K562 (cell line): ENCODE data around the gene SNRNP40. TPM values are rescaled to one million over a fixed set of nuclear protein-coding genes. Genes with fewer than 3 reads are reported as not detected.

Source experiments
- ATAC-seq: fragments of 200-7000 bp; cut with Tn5 transposase; 3 replicates; pipeline ENCODE4 v1.9.1; 2020; ENCODE audit warnings: moderate library complexity
- BruUV-seq: library from RNA; stranded (reverse); fragments of 400-500 nt; replicated peaks from 2 replicates; lab custom pipeline; 2021; lab: Mats Ljungman, UMichigan
- CTCF ChIA-PET: fragments of 300-600 bp; formaldehyde crosslinking; extraction: SDS; loops from one replicate; lab custom pipeline; 2021; ENCODE audit warnings: low intra/inter-chr PET ratio; lab: Yijun Ruan, JAX
- POLR2A ChIA-PET: fragments of 300-600, 350-650 bp; sonication (Branson Sonifier 250); formaldehyde crosslinking; extraction: SDS; loops from one replicate; lab custom pipeline; 2021; ENCODE audit warnings: antibody characterized with exemption, inconsistent platforms; lab: Yijun Ruan, JAX
- DNase-seq, 4 experiments: peaks; one replicate each; pipeline versions ENCODE4 v3.0.0 to v3.0.0-alpha.2; 2011 to 2018; ENCODE audit warnings: low spot score in 3 of 4, mixed read lengths in 3 of 4; ENCODE audit errors: extremely low read depth in 1 of 4
- FAIRE-seq: peaks from 2 replicates; lab custom pipeline; 2011; peaks lifted over from hg19 to GRCh38; lab: Jason Lieb, UNC
- H2AFZ ChIP-seq: 2 replicates; pipeline ENCODE4 v1.6.0; 2011; ENCODE audit warnings: low read depth, low read length, control low read depth, inconsistent platforms
- H3K27ac ChIP-seq: fragments of 200-600 bp; 3 replicates; pipeline ENCODE4 v1.8.0; 2011; ENCODE audit warnings: low read depth, mild to moderate bottlenecking, control low read depth, inconsistent platforms, low read length, moderate library complexity, mixed read lengths; ENCODE audit errors: extremely low read depth
- H3K27me3 ChIP-seq, 2 experiments: fragments of 300-600 bp in 1 of 2; 2 replicates in 1 of 2; 3 replicates in 1 of 2; pipeline versions ENCODE4 v1.6.0 to v1.8.0; 2011; ENCODE audit warnings: inconsistent platforms in 2 of 2, low read length in 2 of 2, mild to moderate bottlenecking in 1 of 2, mixed read lengths in 1 of 2, moderate library complexity in 1 of 2; ENCODE audit not compliant: control insufficient read depth in 2 of 2, insufficient read depth in 2 of 2
- H3K36me3 ChIP-seq: fragments of 300-600 bp; 3 replicates; pipeline ENCODE4 v1.8.0; 2011; ENCODE audit warnings: mild to moderate bottlenecking, low read length, inconsistent platforms; ENCODE audit not compliant: control insufficient read depth, insufficient read depth
- H3K4me1 ChIP-seq, 2 experiments: fragments of 200-600 bp in 1 of 2; replicated peaks in 1 of 2; 2 replicates in 1 of 2; 3 replicates in 1 of 2; pipeline versions ENCODE4 v1.5.1 to v1.8.0; 2011; ENCODE audit warnings: inconsistent platforms in 2 of 2, low read length in 2 of 2, mild to moderate bottlenecking in 1 of 2, mixed read lengths in 1 of 2, moderate library complexity in 1 of 2; ENCODE audit not compliant: control insufficient read depth in 2 of 2, insufficient read depth in 2 of 2
- H3K4me2 ChIP-seq: 2 replicates; pipeline ENCODE4 v1.6.1; 2011; ENCODE audit warnings: low read length, control low read depth, inconsistent platforms, mixed read lengths; ENCODE audit not compliant: insufficient read depth
- H3K4me3 ChIP-seq: fragments of 200-600 bp; sonication (generic), shearing (Covaris generic); 2 replicates; pipeline ENCODE4 v1.5.1; 2016; ENCODE audit warnings: control low read depth, inconsistent platforms
- H3K79me2 ChIP-seq: fragments of 200-600 bp; 3 replicates; pipeline ENCODE4 v1.8.0; 2011; ENCODE audit warnings: low read length, inconsistent platforms; ENCODE audit not compliant: control insufficient read depth, insufficient read depth
- H3K9ac ChIP-seq, 2 experiments: 2 replicates each; pipeline versions ENCODE4 v1.6.0 to v1.6.1; 2011; ENCODE audit warnings: low read depth in 2 of 2, low read length in 2 of 2, control low read depth in 1 of 2, inconsistent platforms in 1 of 2, mild to moderate bottlenecking in 1 of 2, mixed read lengths in 1 of 2; ENCODE audit not compliant: insufficient read depth in 1 of 2
- H3K9me1 ChIP-seq: one replicate; pipeline ENCODE4 v1.6.0; 2011; ENCODE audit warnings: inconsistent platforms, mild to moderate bottlenecking, low read length, moderate library complexity; ENCODE audit not compliant: control insufficient read depth, insufficient read depth
- H3K9me3 ChIP-seq: replicated peaks from 2 replicates; pipeline ENCODE4 v1.5.1; 2011; ENCODE audit warnings: low read depth, low read length, inconsistent platforms; ENCODE audit not compliant: control insufficient read depth, insufficient read depth
- H4K20me1 ChIP-seq: replicated peaks from 2 replicates; pipeline ENCODE4 v1.6.1; 2011; ENCODE audit warnings: low read length, inconsistent platforms, mixed read lengths; ENCODE audit not compliant: control insufficient read depth, insufficient read depth
- ASH1L ChIP-seq: fragments of 450-650 bp; IDR thresholded peaks from 2 replicates; pipeline ENCODE4 v1.6.1; 2018; ENCODE audit warnings: borderline replicate concordance, mild to moderate bottlenecking, low read depth; ENCODE audit not compliant: partially characterized antibody
- BHLHE40 ChIP-seq: IDR thresholded peaks from 2 replicates; pipeline ENCODE4 v1.6.1; 2011; ENCODE audit warnings: low read length, improper control_type of control experiment
- E2F3 ChIP-seq: fragments of 250-450 bp; sonication (Bioruptor Pico); IDR thresholded peaks from 2 replicates; pipeline ENCODE4 v1.4.0; 2020; ENCODE audit warnings: mild to moderate bottlenecking
- GATAD2A ChIP-seq: fragments of 450-650 bp; IDR thresholded peaks from 2 replicates; pipeline ENCODE4 v1.6.1; 2017
- L3MBTL2 ChIP-seq: fragments of 450-650 bp; IDR thresholded peaks from 2 replicates; pipeline ENCODE4 v1.6.1; 2016; ENCODE audit warnings: mild to moderate bottlenecking, moderate library complexity
- NFIC ChIP-seq: fragments of 450-650 bp; IDR thresholded peaks from 2 replicates; pipeline ENCODE4 v1.6.1; 2017; ENCODE audit warnings: mild to moderate bottlenecking, inconsistent platforms
- RCOR1 ChIP-seq, 2 experiments: IDR thresholded peaks; 2 replicates each; pipeline ENCODE4 v1.6.1; 2012; ENCODE audit warnings: low read depth in 2 of 2, low read length in 2 of 2, borderline replicate concordance in 1 of 2, improper control_type of control experiment in 1 of 2
- ZNF23 ChIP-seq: fragments of 250-450 bp; sonication (Bioruptor Pico); IDR thresholded peaks from 2 replicates; pipeline ENCODE4 v1.4.0; 2020; ENCODE audit warnings: mild to moderate bottlenecking
- ZNF263 ChIP-seq: sonication (generic); formaldehyde crosslinking; IDR thresholded peaks from 2 replicates; pipeline ENCODE4 v1.8.0; 2022; ENCODE audit warnings: mild to moderate bottlenecking, missing genetic modification reagents, borderline replicate concordance
- WGBS: fragments of 100-300 bp; shearing (Covaris generic); methylation state at CpG from one replicate; pipeline ENCODE4 v1.1.6; 2016; ENCODE audit warnings: low coverage, mixed read lengths; ENCODE audit not compliant: insufficient coverage; ENCODE audit errors: missing lambda C conversion rate; 5-methylcytosine and 5-hydroxymethylcytosine counted together
- in situ Hi-C: fragments of 300-500 bp; cut with MboI; formaldehyde crosslinking; loops from 4 replicates; pipeline ENCODE4 v1.15.0; 2018; ENCODE audit warnings: inconsistent platforms, mixed read lengths
- intact Hi-C: fragments of 100-400 bp; cut with micrococcal nuclease; formaldehyde crosslinking; loops from 2 replicates; pipeline ENCODE4 v1.14.2; 2022
- polyA plus RNA-seq, 8 experiments: library from polyadenylated mRNA; depleted of rRNA in 4 of 8; stranded (reverse) in 5 of 8; unstranded in 3 of 8; fragments of >200 nt; fragmentation: Nextera tagmentation in 2 of 8; fragmentation: Illumina TruSeq in 1 of 8; extraction: Ambion mirVana in 2 of 8; extraction: Trizol in 1 of 8; gene quantifications; 2 replicates each; pipeline versions ENCODE4 v1.2.1 to v1.2.3, GENCODE V29; 2011 to 2014; ENCODE audit warnings: inconsistent platforms in 1 of 8, missing spikeins in 1 of 8
- total RNA-seq, 7 experiments: library from RNA; depleted of rRNA in 6 of 7; stranded (reverse); fragments of >200 nt in 6 of 7; fragmentation: Illumina TruSeq in 2 of 7; extraction: Trizol in 2 of 7; gene quantifications; 2 replicates each; pipeline versions ENCODE4 v1.2.1 to v1.2.3, GENCODE V29; 2011 to 2021; ENCODE audit warnings: low replicate concordance in 1 of 7
- TF ChIP-seq, protein P1 (sequence below): fragments of 450-650 bp; IDR thresholded peaks from 2 replicates; pipeline ENCODE4 v1.7.1; 2018; ENCODE audit warnings: mild to moderate bottlenecking, low read depth; ENCODE audit not compliant: partially characterized antibody
- TF ChIP-seq, protein P2 (sequence below): fragments of 450-650 bp; IDR thresholded peaks from 2 replicates; pipeline ENCODE4 v1.6.1; 2016; ENCODE audit warnings: mild to moderate bottlenecking
- TF ChIP-seq, protein P3 (sequence below), 2 experiments: fragments of 450-650 bp in 1 of 2; sonication (generic) in 1 of 2; formaldehyde crosslinking in 1 of 2; IDR thresholded peaks in 1 of 2; conservative IDR thresholded peaks in 1 of 2; 2 replicates each; pipeline versions ENCODE4 v1.6.1 to v1.8.1; 2016 to 2023; ENCODE audit warnings: mild to moderate bottlenecking in 2 of 2, moderate library complexity in 2 of 2, inconsistent platforms in 1 of 2, missing genetic modification reagents in 1 of 2
- TF ChIP-seq, protein P4 (sequence below): fragments of 200-800 bp; sonication (Bioruptor generic); IDR thresholded peaks from 2 replicates; pipeline ENCODE4 v1.6.1; 2017; ENCODE audit warnings: missing genetic modification characterization, missing compliant biosample characterization

SNRNP40 gene
- total and polyA plus RNA-seq, 9 of the 15 experiments (the other 6 are each of a cell fraction or from before 2014, with no cell fraction given): 48.7 to 278 (median 163) TPM

DNA sequence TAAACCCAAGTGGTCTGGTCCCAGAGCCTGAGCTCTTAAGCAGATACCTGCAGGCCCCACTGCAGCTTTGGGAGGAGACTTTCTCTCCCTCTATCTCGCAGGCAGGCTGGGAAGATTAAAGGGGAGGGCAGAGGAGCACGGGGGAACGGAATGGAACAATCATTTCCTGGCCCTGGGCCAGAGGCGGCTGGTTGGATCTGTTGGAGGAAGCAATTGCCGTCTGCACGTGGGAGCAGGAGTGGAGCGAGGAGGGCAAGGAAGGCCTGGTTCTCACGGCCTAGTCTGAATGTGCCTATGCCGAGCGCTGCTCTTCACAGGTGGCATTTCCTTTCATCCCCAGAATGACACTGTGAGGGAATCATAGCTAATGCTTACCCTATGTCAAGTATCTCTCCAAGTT is 80.6 kb downstream of the SNRNP40 start:
- Histone ChIP-seq H2AFZ (no peak overlapping the region), H3K79me2 (no peaks in the 10 kb centered on the region), H3K9ac (0 out of 4 replicates have a peak overlapping the region, but pooled peaks of 1 of the 2 experiments have one; percentile 6), H4K20me1 (peaks cover 7% of the 10 kb centered on the region; the same call in 1 of the 2 replicates), H3K9me3 (peaks cover 2% of the 10 kb centered on the region; the same call in 1 of the 2 replicates), H3K9me1 (no peaks in the 10 kb centered on the region), H3K4me2 (no peak overlapping the region), H3K4me3 (no peak overlapping the region), H3K27me3 (peaks cover 27 to 37% of the 10 kb centered on the region in 2 experiments; a peak in 3 of 5 replicates), H3K36me3 (no peaks in the 10 kb centered on the region), H3K4me1 (no peaks in the 10 kb centered on the region; a peak in 1 of 5 replicates), H3K27ac (no peak overlapping the region)
- CTCF ChIA-PET: no interaction called here
- FAIRE-seq (no peak), ATAC-seq (peak; percentile 47), DNase-seq (peak in 1 of 4 experiments; percentile 48)
- no TSS peak for BruUV-seq
- in situ Hi-C loops: no loop called here
- POLR2A ChIA-PET: interaction anchor here (0.7 to 1.2 kb wide), 4 partner anchors 14 to 319 kb away, joined by 3 to 5 read pairs (median 4); partner anchors contain the start of genes SNRNP40 and ZCCHC17
- WGBS: 6% methylated on average over 10 of the region's 10 CpGs
- intact Hi-C loops: no loop called here
- TF ChIP-seq BHLHE40 (peak; percentile 59; the same call in 1 of the 2 replicates), RCOR1 (IDR thresholded peaks at IDR 0.05; ENCODE audit: borderline replicate concordance in 1 of 2, low read depth in 2 of 2, low read length in 2 of 2) (0 out of 4 replicates have a peak, but pooled peaks of 1 of the 2 experiments have one; percentile 11), ZNF23 (CRISPR knock-in tag) (no peak), ZNF263 (peak; percentile 83; the same call in 1 of the 2 replicates), L3MBTL2 (peak; percentile 55), ASH1L (no peak), GATAD2A (no peak), E2F3 (CRISPR knock-in tag) (no peak), NFIC (peak; percentile 91)
- TF ChIP-seq, protein P1, sequence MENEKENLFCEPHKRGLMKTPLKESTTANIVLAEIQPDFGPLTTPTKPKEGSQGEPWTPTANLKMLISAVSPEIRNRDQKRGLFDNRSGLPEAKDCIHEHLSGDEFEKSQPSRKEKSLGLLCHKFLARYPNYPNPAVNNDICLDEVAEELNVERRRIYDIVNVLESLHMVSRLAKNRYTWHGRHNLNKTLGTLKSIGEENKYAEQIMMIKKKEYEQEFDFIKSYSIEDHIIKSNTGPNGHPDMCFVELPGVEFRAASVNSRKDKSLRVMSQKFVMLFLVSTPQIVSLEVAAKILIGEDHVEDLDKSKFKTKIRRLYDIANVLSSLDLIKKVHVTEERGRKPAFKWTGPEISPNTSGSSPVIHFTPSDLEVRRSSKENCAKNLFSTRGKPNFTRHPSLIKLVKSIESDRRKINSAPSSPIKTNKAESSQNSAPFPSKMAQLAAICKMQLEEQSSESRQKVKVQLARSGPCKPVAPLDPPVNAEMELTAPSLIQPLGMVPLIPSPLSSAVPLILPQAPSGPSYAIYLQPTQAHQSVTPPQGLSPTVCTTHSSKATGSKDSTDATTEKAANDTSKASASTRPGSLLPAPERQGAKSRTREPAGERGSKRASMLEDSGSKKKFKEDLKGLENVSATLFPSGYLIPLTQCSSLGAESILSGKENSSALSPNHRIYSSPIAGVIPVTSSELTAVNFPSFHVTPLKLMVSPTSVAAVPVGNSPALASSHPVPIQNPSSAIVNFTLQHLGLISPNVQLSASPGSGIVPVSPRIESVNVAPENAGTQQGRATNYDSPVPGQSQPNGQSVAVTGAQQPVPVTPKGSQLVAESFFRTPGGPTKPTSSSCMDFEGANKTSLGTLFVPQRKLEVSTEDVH: no peak
- TF ChIP-seq, protein P2, sequence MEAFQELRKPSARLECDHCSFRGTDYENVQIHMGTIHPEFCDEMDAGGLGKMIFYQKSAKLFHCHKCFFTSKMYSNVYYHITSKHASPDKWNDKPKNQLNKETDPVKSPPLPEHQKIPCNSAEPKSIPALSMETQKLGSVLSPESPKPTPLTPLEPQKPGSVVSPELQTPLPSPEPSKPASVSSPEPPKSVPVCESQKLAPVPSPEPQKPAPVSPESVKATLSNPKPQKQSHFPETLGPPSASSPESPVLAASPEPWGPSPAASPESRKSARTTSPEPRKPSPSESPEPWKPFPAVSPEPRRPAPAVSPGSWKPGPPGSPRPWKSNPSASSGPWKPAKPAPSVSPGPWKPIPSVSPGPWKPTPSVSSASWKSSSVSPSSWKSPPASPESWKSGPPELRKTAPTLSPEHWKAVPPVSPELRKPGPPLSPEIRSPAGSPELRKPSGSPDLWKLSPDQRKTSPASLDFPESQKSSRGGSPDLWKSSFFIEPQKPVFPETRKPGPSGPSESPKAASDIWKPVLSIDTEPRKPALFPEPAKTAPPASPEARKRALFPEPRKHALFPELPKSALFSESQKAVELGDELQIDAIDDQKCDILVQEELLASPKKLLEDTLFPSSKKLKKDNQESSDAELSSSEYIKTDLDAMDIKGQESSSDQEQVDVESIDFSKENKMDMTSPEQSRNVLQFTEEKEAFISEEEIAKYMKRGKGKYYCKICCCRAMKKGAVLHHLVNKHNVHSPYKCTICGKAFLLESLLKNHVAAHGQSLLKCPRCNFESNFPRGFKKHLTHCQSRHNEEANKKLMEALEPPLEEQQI: no peak
- TF ChIP-seq, protein P3, sequence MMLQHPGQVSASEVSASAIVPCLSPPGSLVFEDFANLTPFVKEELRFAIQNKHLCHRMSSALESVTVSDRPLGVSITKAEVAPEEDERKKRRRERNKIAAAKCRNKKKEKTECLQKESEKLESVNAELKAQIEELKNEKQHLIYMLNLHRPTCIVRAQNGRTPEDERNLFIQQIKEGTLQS (IDR thresholded peaks at IDR 0.05): no peak
- TF ChIP-seq, protein P3 (CRISPR knock-in tag; conservative IDR thresholded peaks at IDR 0.05): no peak
- TF ChIP-seq, protein P4, sequence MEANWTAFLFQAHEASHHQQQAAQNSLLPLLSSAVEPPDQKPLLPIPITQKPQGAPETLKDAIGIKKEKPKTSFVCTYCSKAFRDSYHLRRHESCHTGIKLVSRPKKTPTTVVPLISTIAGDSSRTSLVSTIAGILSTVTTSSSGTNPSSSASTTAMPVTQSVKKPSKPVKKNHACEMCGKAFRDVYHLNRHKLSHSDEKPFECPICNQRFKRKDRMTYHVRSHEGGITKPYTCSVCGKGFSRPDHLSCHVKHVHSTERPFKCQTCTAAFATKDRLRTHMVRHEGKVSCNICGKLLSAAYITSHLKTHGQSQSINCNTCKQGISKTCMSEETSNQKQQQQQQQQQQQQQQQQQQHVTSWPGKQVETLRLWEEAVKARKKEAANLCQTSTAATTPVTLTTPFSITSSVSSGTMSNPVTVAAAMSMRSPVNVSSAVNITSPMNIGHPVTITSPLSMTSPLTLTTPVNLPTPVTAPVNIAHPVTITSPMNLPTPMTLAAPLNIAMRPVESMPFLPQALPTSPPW (CRISPR knock-in tag): peak; percentile 47; the same call in 1 of the 2 replicates
